ENCODE measurements around the gene GRM8. TPM values are rescaled to one million over a fixed set of nuclear protein-coding genes. Genes with fewer than 3 reads are reported as not detected.

GRM8 gene
- total RNA-seq, 2 experiments from 2014 or later: not detected

DNA sequence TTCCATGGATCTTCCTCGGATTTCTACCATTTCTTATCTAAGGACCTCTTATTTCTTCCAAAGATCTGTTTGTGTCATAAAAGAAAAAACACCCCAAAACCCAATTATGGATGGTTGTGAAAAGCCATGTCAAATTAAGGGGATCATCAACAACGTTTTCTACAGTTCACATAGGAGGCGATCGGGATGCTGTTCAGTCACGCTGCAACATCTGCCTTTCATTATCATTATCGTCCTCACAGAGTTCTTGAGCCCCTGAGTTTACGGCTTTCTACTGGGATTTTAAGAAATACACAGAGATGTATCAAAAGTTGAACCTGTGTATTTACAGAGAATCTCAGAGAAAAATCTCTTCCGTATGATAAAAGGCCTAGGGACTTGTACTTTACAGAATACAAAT lies 101.4 kb downstream of the GRM8 start:
- no peaks in the 10 kb centered on the region for H4K20me1 ChIP-seq (ENCODE audit: insufficient read depth, low read length)
- no peaks in the 10 kb centered on the region for H3K4me1 ChIP-seq (ENCODE audit: insufficient read depth, low read length, poor library complexity, severe bottlenecking)
- H3K4me3 ChIP-seq (ENCODE audit: low read depth, low read length, poor library complexity, severe bottlenecking): no peak overlapping the region
- ChIA-PET CTCF (ENCODE audit: unreplicated experiment) (no interaction called here), POLR2A (no interaction called here)
- no peak overlapping the region for H3K4me2 ChIP-seq (ENCODE audit: low read length)
- H3K79me2 ChIP-seq (ENCODE audit: insufficient read depth, low read depth, low read length): no peaks in the 10 kb centered on the region
- no peaks in the 10 kb centered on the region for H3K9me2 ChIP-seq (ENCODE audit: insufficient read depth, low read length)
- no peak overlapping the region for H3K27ac ChIP-seq (ENCODE audit: low read depth, low read length, poor library complexity, severe bottlenecking)
- TF ChIP-seq EZH2phosphoT487 (IDR thresholded peaks at IDR 0.05; ENCODE audit: borderline replicate concordance, low read depth, low read length): no peak
- TF ChIP-seq, protein P1, sequence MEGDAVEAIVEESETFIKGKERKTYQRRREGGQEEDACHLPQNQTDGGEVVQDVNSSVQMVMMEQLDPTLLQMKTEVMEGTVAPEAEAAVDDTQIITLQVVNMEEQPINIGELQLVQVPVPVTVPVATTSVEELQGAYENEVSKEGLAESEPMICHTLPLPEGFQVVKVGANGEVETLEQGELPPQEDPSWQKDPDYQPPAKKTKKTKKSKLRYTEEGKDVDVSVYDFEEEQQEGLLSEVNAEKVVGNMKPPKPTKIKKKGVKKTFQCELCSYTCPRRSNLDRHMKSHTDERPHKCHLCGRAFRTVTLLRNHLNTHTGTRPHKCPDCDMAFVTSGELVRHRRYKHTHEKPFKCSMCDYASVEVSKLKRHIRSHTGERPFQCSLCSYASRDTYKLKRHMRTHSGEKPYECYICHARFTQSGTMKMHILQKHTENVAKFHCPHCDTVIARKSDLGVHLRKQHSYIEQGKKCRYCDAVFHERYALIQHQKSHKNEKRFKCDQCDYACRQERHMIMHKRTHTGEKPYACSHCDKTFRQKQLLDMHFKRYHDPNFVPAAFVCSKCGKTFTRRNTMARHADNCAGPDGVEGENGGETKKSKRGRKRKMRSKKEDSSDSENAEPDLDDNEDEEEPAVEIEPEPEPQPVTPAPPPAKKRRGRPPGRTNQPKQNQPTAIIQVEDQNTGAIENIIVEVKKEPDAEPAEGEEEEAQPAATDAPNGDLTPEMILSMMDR (conservative IDR thresholded peaks at IDR 0.05; ENCODE audit: low read length): no peak
- H2AFZ ChIP-seq (ENCODE audit: low read length): no peak overlapping the region
- intact Hi-C loops (cut with micrococcal nuclease; ENCODE audit: unreplicated experiment): no loop called here
- H3K36me3 ChIP-seq (ENCODE audit: insufficient read depth, low read length): no peaks in the 10 kb centered on the region
- no peaks in the 10 kb centered on the region for H3K9me3 ChIP-seq (ENCODE audit: low read length)
- BruUV-seq (replicated peaks): no TSS peak
- no peak for DNase-seq (ENCODE audit: low spot score)

- Histone ChIP-seq H2AFZ (ENCODE audit: low read length) (no peak overlapping the region), H3K9me3 (ENCODE audit: low read length) (no peaks in the 10 kb centered on the region), H3K4me2 (ENCODE audit: low read length) (no peak overlapping the region), H3K9me2 (ENCODE audit: insufficient read depth, low read length) (no peaks in the 10 kb centered on the region), H4K20me1 (ENCODE audit: insufficient read depth, low read length) (no peaks in the 10 kb centered on the region), H3K79me2 (ENCODE audit: insufficient read depth, low read depth, low read length) (no peaks in the 10 kb centered on the region), H3K4me1 (ENCODE audit: insufficient read depth, low read length, poor library complexity, severe bottlenecking) (no peaks in the 10 kb centered on the region), H3K4me3 (ENCODE audit: low read depth, low read length, poor library complexity, severe bottlenecking) (no peak overlapping the region), H3K27ac (ENCODE audit: low read depth, low read length, poor library complexity, severe bottlenecking) (no peak overlapping the region), H3K36me3 (ENCODE audit: insufficient read depth, low read length) (no peaks in the 10 kb centered on the region)
- ChIA-PET POLR2A (no interaction called here), CTCF (ENCODE audit: unreplicated experiment) (no interaction called here)
- no peak for TF ChIP-seq EZH2phosphoT487 (IDR thresholded peaks at IDR 0.05; ENCODE audit: borderline replicate concordance, low read depth, low read length)
- TF ChIP-seq, protein P1 (conservative IDR thresholded peaks at IDR 0.05; ENCODE audit: low read length): no peak
- intact Hi-C loops (cut with micrococcal nuclease; ENCODE audit: unreplicated experiment): no loop called here
- no peak for DNase-seq (ENCODE audit: low spot score)
- no TSS peak for BruUV-seq (replicated peaks)
These were observed 102.2 kb downstream of the GRM8 start for GRCh38 chr7:127150543-127150942.

GRCh38 chr7:127146746-127147536 lies 105.8 kb downstream of the GRM8 start:
- H3K79me2 ChIP-seq (ENCODE audit: insufficient read depth, low read depth, low read length): no peaks in the 10 kb centered on the region
- no peak overlapping the region for H3K4me3 ChIP-seq (ENCODE audit: low read depth, low read length, poor library complexity, severe bottlenecking)
- H3K4me2 ChIP-seq (ENCODE audit: low read length): no peak overlapping the region
- no peaks in the 10 kb centered on the region for H3K9me2 ChIP-seq (ENCODE audit: insufficient read depth, low read length)
- no peak overlapping the region for H3K27ac ChIP-seq (ENCODE audit: low read depth, low read length, poor library complexity, severe bottlenecking)
- no TSS peak for BruUV-seq (replicated peaks)
- H3K9me3 ChIP-seq (ENCODE audit: low read length): no peaks in the 10 kb centered on the region
- ChIA-PET POLR2A (no interaction called here), CTCF (ENCODE audit: unreplicated experiment) (no interaction called here)
- H3K4me1 ChIP-seq (ENCODE audit: insufficient read depth, low read length, poor library complexity, severe bottlenecking): no peaks in the 10 kb centered on the region
- intact Hi-C loops (cut with micrococcal nuclease; ENCODE audit: unreplicated experiment): no loop called here
- no peak overlapping the region for H2AFZ ChIP-seq (ENCODE audit: low read length)
- no peak for TF ChIP-seq EZH2phosphoT487 (IDR thresholded peaks at IDR 0.05; ENCODE audit: borderline replicate concordance, low read depth, low read length)
- TF ChIP-seq, protein P1 (conservative IDR thresholded peaks at IDR 0.05; ENCODE audit: low read length): no peak
- H4K20me1 ChIP-seq (ENCODE audit: insufficient read depth, low read length): no peaks in the 10 kb centered on the region
- no peak for DNase-seq (ENCODE audit: low spot score)
- no peaks in the 10 kb centered on the region for H3K36me3 ChIP-seq (ENCODE audit: insufficient read depth, low read length)
